ENCODE results near the gene C21orf58.

GRCh38 chr21:46284077-46284644, 39.5 kb downstream of the C21orf58 start:
- TF ChIP-seq CTCF (IDR thresholded peaks at IDR 0.05) (no peak), POLR2A (IDR thresholded peaks at IDR 0.05) (no peak)
